Measurements from ENCODE around the gene TOMM40.
"Not testable (repeated sequence)": the region's sequence is repeated elsewhere in the genome, so short reads cannot be mapped to it uniquely, and the experiment has no call there.

- TF ChIP-seq TAF1 (conservative IDR thresholded peaks at IDR 0.05); CTCF (IDR thresholded peaks at IDR 0.05; ENCODE audit: low read depth, low read length, missing input control); YY1 (IDR thresholded peaks at IDR 0.05); SP1 (IDR thresholded peaks at IDR 0.05); ATF3 (IDR thresholded peaks at IDR 0.05); RAD21 (IDR thresholded peaks at IDR 0.05); ZBTB33 (IDR thresholded peaks at IDR 0.05); HNF4G (IDR thresholded peaks at IDR 0.05); JUND (IDR thresholded peaks at IDR 0.05); RXRA (IDR thresholded peaks at IDR 0.05); MAX (IDR thresholded peaks at IDR 0.05); NR2F2 (IDR thresholded peaks at IDR 0.05); FOXA1 (IDR thresholded peaks at IDR 0.05); REST (IDR thresholded peaks at IDR 0.05): not testable (repeated sequence)
Measured at GRCh38 chr19:44882619-44883397, 8.2 kb upstream of the TOMM40 start.
